Progenitor cell of endocrine pancreas (in vitro differentiated cells): ENCODE results near the gene ABLIM3. TPM values are rescaled to one million over a fixed set of nuclear protein-coding genes. Genes with fewer than 3 reads are reported as not detected.
A peak's percentile ranks its signal among the peaks of the same experiment; 100 is the strongest.

Source experiments
- DNase-seq: peaks from one replicate; pipeline ENCODE4 v3.0.0; 2021; ENCODE audit warnings: low spot score; ENCODE audit not compliant: unreplicated experiment
- H3K27ac Mint-ChIP-seq: 2 replicates; pipeline ENCODE4 v1.8.0; 2021; ENCODE audit warnings: mild to moderate bottlenecking, moderate library complexity, mixed read lengths
- H3K27me3 Mint-ChIP-seq: 2 replicates; pipeline ENCODE4 v1.8.0; 2021; ENCODE audit warnings: mixed read lengths
- H3K36me3 Mint-ChIP-seq: 2 replicates; pipeline ENCODE4 v1.8.0; 2022; ENCODE audit warnings: mixed read lengths; ENCODE audit not compliant: insufficient read depth
- H3K4me1 Mint-ChIP-seq: 2 replicates; pipeline ENCODE4 v1.8.0; 2021; ENCODE audit warnings: low read depth, mixed read lengths
- H3K4me3 Mint-ChIP-seq: 2 replicates; pipeline ENCODE4 v1.8.0; 2021; ENCODE audit warnings: low read depth, mild to moderate bottlenecking, moderate library complexity, mixed read lengths
- H3K9me3 Mint-ChIP-seq: 2 replicates; pipeline ENCODE4 v1.8.0; 2021; ENCODE audit warnings: low read depth, mixed read lengths
- CTCF ChIP-seq: fragments of 200-600 bp; sonication (generic); IDR thresholded peaks from one replicate; pipeline ENCODE4 v1.5.0; 2021; ENCODE audit warnings: antibody characterized with exemption, mild to moderate bottlenecking; ENCODE audit not compliant: unreplicated experiment
- long read RNA-seq: library from polyadenylated mRNA; unstranded; transcript quantifications from one replicate; pipeline ENCODE4 v2.0.0, GENCODE V29; 2020
- total RNA-seq: library from RNA; stranded (reverse); gene quantifications from 2 replicates; pipeline ENCODE4 v1.2.1, GENCODE V29; 2021

Gene ABLIM3
- total RNA-seq = 0.27 and 0.48 TPM in 2 replicates
- long read RNA-seq = 0 reads

DNA sequence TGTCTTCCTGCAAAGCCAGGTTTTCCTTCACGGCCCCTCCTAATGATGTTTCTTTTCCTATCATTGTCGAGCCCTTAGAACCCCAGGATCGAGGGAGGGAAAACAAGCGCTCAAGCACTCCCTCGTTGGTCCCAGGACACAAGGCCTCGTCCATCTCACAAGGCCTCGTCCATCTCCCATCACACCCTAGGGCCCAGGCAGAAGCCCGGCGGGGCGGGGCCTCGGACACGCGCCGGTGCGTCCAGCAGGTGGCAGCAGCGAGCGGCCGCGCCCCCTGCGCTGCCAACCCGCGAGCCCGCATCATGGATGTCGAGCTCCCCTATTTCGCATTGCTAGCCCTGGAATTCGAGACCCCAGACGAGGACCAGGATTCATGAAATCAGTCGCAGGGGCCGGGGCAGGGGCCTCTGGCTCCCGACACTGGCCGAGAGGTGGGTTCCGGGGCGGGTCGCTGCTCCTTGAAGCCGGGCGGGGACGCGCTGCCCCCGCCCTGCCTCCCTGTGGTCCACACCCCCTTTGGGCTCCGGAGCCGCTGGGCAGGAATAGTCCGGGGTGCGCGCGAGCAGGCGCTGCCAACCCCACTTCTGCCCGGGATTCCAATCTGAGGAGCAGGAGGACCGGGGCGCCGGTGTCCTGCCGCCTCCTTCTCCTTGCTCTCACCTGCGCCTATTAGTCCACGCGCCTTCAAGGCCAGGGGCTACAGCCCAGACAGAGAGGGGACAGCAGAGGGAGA is at the start of gene ABLIM3:
ABLIM3 (plus strand) TSS at position 270 of the 733 bp plus-strand sequence. CDS start 603 bp downstream, outside the sequence.
- peak; percentile 65 for DNase-seq
- Mint-ChIP-seq H3K4me1 (peaks cover 11% of the 10 kb centered on the region), H3K36me3 (no peaks in the 10 kb centered on the region), H3K4me3 (peak within 1 kb of the TSS; percentile 57), H3K27me3 (peaks cover 36% of the 10 kb centered on the region), H3K27ac (no peak within 1 kb of the TSS), H3K9me3 (no peaks in the 10 kb centered on the region)
- peak; percentile 98 for TF ChIP-seq CTCF

- no peaks in the 10 kb centered on the region for H3K4me1 Mint-ChIP-seq
Measured at GRCh38 chr5:149093625-149094024, 47.7 kb upstream of the ABLIM3 start.

DNA sequence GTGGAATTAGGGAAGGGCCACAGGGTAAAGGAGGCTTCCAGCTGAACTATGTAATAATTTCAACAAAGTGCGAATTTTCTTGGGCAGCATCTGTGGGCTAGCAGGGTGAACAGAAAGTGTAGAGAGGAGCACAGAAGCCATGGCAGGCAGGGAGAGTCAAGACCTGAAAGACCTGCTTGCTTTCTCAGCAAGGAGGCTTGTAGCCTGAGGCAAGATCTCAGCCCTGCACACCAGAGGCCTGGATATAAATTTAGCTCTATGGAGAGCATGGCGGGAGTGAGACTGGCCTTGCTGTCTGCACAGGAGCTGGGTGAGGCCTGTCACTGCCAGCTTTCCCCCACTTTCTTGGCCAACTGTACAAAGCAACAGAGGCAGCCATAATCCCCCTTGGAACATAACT is 46.3 kb upstream of the ABLIM3 start:
- no peak for DNase-seq
- no peak for TF ChIP-seq CTCF
- peaks cover 3% of the 10 kb centered on the region for H3K36me3 Mint-ChIP-seq
- H3K9me3 Mint-ChIP-seq = peaks cover 40% of the 10 kb centered on the region
- H3K4me3 Mint-ChIP-seq = no peak overlapping the region
- H3K27ac Mint-ChIP-seq = no peak overlapping the region
- peaks cover 10% of the 10 kb centered on the region for H3K27me3 Mint-ChIP-seq
- H3K4me1 Mint-ChIP-seq = no peaks in the 10 kb centered on the region

More at GRCh38 chr5:149093625-149094024, 47.7 kb upstream of the ABLIM3 start:
- TF ChIP-seq CTCF = no peak
- no peak overlapping the region for H3K4me3 Mint-ChIP-seq
- no peak overlapping the region for H3K27ac Mint-ChIP-seq
- peaks cover 28% of the 10 kb centered on the region for H3K9me3 Mint-ChIP-seq
- DNase-seq = no peak
- peaks cover 12% of the 10 kb centered on the region for H3K27me3 Mint-ChIP-seq
- H3K36me3 Mint-ChIP-seq = peaks cover 1% of the 10 kb centered on the region

- Mint-ChIP-seq H3K4me3 (no peak overlapping the region), H3K9me3 (peaks cover 47% of the 10 kb centered on the region), H3K27me3 (peaks cover 14% of the 10 kb centered on the region), H3K4me1 (no peaks in the 10 kb centered on the region), H3K27ac (no peak overlapping the region), H3K36me3 (peaks cover 3% of the 10 kb centered on the region)
- no peak for TF ChIP-seq CTCF
- DNase-seq = no peak
Measured at GRCh38 chr5:149099920-149100319, 41.4 kb upstream of the ABLIM3 start.

DNA sequence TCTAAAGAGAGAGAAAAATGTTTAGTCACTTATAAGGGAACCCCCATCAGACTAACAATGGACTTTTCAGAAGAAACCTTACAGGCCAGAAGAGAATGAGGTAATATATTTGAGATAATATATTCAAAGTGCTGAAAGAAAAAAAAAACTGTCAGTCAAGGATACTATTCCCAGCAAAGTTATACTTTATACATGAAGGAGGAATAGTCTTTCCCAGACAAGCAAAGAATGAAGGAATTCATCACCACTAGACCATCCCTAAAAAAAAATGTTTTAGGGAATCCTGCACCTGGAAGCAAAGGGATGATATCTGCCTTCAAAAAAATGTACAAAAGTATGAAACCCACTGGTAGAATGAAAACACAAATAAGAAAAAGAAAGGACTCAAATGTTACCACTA is 41.0 kb upstream of the ABLIM3 start:
- Mint-ChIP-seq H3K27me3 (peaks cover 14% of the 10 kb centered on the region), H3K36me3 (peaks cover 3% of the 10 kb centered on the region)
- no peak for TF ChIP-seq CTCF

More for the DNA sequence above, 41.0 kb upstream of the ABLIM3 start:
- no peak overlapping the region for H3K27ac Mint-ChIP-seq
- H3K4me1 Mint-ChIP-seq = no peaks in the 10 kb centered on the region
- no peak overlapping the region for H3K4me3 Mint-ChIP-seq
- DNase-seq = no peak
- peaks cover 47% of the 10 kb centered on the region for H3K9me3 Mint-ChIP-seq
